ENCODE measurements around the gene CRTC1.

Gene CRTC1

DNA sequence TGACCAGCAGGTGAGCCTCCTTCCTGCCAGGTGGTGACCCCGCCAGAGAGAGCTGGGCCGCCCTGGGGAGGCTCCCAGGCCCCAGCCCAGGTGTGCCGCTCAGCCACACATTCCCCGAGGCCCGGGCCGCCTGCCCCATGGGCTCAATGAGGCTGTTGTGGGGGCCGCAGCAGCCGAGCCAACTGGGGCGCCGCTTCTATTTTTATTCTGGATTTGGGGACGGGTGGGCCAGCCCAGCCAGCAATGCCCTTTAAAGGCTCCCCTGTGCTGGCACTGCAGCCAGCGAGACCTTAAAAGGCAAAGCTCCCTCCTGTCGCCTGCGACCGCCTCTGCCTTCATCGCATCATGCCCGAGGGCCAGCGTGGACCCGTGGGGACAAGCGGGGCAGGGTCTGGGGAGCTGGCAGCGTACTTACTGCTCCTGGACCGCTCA, 17.7 kb upstream of the CRTC1 start:
- TF ChIP-seq, protein P1, sequence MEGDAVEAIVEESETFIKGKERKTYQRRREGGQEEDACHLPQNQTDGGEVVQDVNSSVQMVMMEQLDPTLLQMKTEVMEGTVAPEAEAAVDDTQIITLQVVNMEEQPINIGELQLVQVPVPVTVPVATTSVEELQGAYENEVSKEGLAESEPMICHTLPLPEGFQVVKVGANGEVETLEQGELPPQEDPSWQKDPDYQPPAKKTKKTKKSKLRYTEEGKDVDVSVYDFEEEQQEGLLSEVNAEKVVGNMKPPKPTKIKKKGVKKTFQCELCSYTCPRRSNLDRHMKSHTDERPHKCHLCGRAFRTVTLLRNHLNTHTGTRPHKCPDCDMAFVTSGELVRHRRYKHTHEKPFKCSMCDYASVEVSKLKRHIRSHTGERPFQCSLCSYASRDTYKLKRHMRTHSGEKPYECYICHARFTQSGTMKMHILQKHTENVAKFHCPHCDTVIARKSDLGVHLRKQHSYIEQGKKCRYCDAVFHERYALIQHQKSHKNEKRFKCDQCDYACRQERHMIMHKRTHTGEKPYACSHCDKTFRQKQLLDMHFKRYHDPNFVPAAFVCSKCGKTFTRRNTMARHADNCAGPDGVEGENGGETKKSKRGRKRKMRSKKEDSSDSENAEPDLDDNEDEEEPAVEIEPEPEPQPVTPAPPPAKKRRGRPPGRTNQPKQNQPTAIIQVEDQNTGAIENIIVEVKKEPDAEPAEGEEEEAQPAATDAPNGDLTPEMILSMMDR (IDR thresholded peaks at IDR 0.05; ENCODE audit: low read depth, low read length), result no peak
- H3K4me3 ChIP-seq (replicated peaks in 1 of 2; ENCODE audit: low read depth in 2 of 2, low read length in 2 of 2), result no peak overlapping the region
- DNase-seq (ENCODE audit: low read depth in 2 of 2), result no peak

DNA sequence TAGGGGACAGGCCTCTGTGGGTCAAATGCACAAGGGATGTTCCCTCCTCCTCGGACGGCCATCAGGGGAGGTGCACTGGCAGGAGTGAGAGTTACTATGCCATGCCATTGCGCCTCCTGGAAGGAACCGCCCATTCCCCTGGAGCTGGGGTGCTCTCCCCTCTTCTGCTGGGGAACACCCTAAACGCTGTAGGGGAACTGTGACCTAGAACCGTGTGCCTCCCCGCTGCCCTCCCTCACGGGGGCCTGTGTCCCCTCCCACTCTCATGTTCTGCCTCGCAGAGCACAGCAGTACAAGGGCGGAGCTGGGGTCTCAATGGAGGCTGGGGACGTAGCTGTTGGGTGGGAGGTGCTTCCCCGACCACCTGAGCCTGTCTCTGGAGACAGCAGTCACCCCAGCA, 17.2 kb upstream of the CRTC1 start:
- TF ChIP-seq, protein P1 (IDR thresholded peaks at IDR 0.05; ENCODE audit: low read depth, low read length), result no peak
- H3K4me3 ChIP-seq (replicated peaks in 1 of 2; ENCODE audit: low read depth in 2 of 2, low read length in 2 of 2), result no peak overlapping the region
- no peak for DNase-seq (ENCODE audit: low read depth in 2 of 2)

DNA sequence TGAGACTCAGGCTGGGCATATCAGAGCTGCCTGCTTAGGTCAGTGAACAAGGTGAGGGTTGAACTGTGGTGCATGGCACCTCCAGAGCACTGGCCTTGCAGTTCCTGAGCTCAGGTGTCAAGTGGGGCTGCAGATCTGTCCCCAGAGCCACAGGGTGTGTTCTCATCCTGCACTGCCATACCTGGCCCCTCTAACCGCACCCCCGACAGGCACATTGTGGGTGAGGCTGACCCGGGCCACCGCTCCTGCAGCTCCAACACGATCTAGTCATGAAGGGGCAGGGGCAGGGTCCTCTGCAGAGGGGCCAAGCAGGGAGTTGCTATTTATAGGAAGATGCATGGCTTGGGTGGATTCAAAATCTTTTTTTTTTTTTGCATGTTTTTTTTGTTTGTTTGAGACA, 16.7 kb upstream of the CRTC1 start:
- no peak overlapping the region for H3K4me3 ChIP-seq (replicated peaks in 1 of 2; ENCODE audit: low read depth in 2 of 2, low read length in 2 of 2)
- TF ChIP-seq, protein P1 (IDR thresholded peaks at IDR 0.05; ENCODE audit: low read depth, low read length), result no peak
- no peak for DNase-seq (ENCODE audit: low read depth in 2 of 2)

DNA sequence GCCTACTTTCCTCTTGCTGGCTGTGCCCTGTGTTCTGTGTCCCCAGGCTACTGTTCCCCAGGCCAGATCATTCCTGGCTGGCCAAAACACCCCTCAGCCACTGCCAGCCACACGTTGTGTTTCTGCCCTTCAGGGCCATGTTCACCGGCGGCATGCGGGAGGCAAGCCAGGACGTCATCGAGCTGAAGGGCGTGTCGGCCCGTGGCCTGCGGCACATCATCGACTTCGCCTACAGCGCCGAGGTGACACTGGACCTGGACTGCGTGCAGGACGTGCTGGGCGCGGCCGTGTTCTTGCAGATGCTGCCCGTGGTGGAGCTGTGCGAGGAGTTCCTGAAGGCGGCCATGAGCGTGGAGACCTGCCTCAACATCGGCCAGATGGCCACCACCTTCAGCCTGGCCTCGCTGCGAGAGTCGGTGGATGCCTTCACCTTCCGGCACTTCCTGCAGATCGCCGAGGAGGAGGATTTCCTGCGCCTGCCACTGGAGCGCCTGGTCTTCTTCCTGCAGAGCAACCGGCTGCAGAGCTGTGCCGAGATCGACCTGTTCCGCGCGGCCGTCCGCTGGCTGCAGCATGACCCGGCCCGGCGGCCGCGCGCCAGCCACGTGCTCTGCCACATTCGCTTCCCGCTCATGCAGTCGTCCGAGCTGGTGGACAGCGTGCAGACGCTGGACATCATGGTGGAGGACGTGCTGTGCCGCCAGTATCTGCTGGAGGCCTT, 15.8 kb upstream of the CRTC1 start:
- no peak for DNase-seq (ENCODE audit: low read depth in 2 of 2)
- TF ChIP-seq, protein P1 (IDR thresholded peaks at IDR 0.05; ENCODE audit: low read depth, low read length), result no peak
- no peak overlapping the region for H3K4me3 ChIP-seq (replicated peaks in 1 of 2; ENCODE audit: low read depth in 2 of 2, low read length in 2 of 2)

DNA sequence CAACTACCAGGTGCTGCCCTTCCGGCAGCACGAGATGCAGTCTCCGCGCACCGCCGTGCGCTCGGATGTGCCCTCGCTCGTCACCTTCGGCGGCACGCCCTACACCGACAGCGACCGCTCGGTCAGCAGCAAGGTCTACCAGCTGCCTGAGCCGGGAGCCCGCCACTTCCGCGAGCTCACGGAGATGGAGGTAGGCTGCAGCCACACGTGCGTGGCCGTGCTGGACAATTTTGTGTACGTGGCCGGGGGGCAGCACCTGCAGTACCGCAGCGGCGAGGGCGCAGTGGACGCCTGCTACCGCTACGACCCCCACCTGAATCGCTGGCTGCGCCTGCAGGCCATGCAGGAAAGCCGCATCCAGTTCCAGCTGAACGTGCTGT, 15.2 kb upstream of the CRTC1 start:
- H3K4me3 ChIP-seq (replicated peaks in 1 of 2; ENCODE audit: low read depth in 2 of 2, low read length in 2 of 2), result no peak overlapping the region
- TF ChIP-seq, protein P1 (IDR thresholded peaks at IDR 0.05; ENCODE audit: low read depth, low read length), result no peak
- no peak for DNase-seq (ENCODE audit: low read depth in 2 of 2)

DNA sequence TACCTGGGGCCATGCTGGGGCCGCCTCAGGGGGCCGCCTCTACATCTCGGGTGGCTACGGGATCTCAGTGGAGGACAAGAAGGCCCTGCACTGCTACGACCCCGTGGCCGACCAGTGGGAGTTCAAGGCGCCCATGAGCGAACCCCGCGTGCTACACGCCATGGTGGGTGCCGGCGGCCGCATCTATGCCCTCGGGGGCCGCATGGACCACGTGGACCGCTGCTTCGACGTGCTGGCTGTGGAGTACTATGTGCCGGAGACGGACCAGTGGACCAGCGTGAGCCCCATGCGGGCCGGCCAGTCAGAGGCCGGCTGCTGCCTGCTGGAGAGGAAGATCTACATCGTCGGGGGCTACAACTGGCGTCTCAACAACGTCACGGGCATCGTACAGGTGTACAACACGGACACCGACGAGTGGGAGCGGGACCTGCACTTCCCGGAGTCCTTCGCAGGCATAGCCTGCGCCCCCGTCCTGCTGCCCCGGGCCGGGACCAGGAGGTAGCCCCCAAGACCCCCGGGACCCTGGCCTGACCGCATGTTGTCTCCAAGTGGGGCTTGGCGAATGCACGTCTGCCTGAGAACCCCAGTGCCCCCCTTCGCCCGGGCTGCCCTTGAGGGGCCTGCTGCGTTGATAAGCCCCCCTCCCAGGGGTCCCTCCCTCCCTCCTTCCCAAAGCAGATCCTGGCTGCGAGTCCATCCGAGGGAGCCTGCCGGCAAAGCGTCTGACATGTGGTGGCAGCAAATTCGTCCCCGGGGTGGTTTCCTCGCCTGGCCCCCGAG, 14.5 kb upstream of the CRTC1 start:
- H3K4me3 ChIP-seq (replicated peaks in 1 of 2; ENCODE audit: low read depth in 2 of 2, low read length in 2 of 2), result no peak overlapping the region
- DNase-seq (ENCODE audit: low read depth in 2 of 2), result no peak
- TF ChIP-seq, protein P1 (IDR thresholded peaks at IDR 0.05; ENCODE audit: low read depth, low read length), result no peak

Data from cardiac fibroblast (primary cell).